ENCODE results near the gene FOXI1. TPM values are rescaled to one million over a fixed set of nuclear protein-coding genes. Genes with fewer than 3 reads are reported as not detected.

The FOXI1 gene
- total RNA-seq, result not detected
- polyA plus RNA-seq, result not detected
- long read RNA-seq, donor 1, result 0 reads
- long read RNA-seq, donor 2, result 0 reads
- long read RNA-seq, donor 3, result 0 reads

DNA sequence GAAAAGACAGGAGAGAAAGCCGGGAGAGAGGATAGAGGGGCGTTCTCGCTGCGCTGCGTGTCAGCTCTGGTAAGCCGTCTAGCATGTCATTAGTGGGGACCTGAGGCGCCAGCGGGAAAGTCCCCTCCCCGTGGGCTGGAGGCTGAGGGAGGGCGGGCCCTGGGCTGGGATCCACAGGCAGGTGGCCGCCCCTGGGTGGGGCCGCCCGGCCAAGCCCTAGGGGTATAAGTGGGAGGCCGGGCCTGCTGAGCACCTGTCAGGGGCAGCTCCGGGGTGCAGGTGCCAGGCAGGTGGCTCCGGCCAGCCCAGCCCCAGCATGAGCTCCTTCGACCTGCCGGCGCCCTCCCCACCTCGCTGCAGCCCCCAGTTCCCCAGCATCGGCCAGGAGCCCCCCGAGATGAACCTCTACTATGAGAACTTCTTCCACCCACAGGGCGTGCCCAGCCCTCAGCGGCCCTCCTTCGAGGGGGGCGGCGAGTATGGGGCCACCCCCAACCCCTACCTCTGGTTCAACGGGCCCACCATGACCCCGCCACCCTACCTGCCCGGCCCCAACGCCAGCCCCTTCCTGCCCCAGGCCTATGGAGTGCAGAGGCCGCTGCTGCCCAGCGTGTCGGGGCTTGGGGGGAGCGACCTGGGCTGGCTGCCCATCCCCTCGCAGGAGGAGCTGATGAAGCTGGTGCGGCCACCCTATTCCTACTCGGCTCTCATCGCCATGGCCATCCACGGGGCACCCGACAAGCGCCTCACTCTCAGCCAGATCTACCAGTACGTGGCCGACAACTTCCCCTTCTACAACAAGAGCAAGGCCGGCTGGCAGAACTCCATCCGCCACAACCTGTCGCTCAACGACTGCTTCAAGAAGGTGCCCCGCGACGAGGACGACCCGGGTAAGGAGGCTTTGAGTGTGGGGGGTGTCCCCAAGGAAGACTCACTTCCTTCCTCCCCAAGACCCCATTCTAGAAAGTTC is at the start of gene FOXI1:
Gene FOXI1 (plus strand): TSS at position 256 of the 970 bp plus-strand sequence. CDS start 61 bp downstream, at position 317.
- Histone ChIP-seq H3K36me3 (no peaks in the 10 kb centered on the region), H3K4me1 (no peaks in the 10 kb centered on the region), H3K27me3 (no peaks in the 10 kb centered on the region), H3K27ac (no peak within 1 kb of the TSS), H3K9me3 (no peaks in the 10 kb centered on the region), H3K4me3 (no peak within 1 kb of the TSS)
- TF ChIP-seq CTCF (IDR thresholded peaks at IDR 0.05) (no peak), POLR2A (IDR thresholded peaks at IDR 0.05) (no peak)
- WGBS, 4 donors, result 86 to 89% (median 87%) methylated on average over 23 to 53 of the region's 53 CpGs
- intact Hi-C loops (cut with DNase I), result loop anchor here in 4 of 10 donors (10.0 kb wide), 4 partner anchors 109 to 529 kb away; no protein-coding TSS in a partner anchor
- ATAC-seq, result no peak
- DNase-seq, result no peak

- Histone ChIP-seq H3K27ac (no peak overlapping the region), H3K4me1 (no peaks in the 10 kb centered on the region), H3K9me3 (peaks cover 0 to 16% (median 0%) of the 10 kb centered on the region in 12 donors), H3K36me3 (peaks cover 0 to 89% (median 0%) of the 10 kb centered on the region in 9 donors), H3K4me3 (no peak overlapping the region), H3K27me3 (no peaks in the 10 kb centered on the region)
- no peak for DNase-seq
- TF ChIP-seq CTCF (IDR thresholded peaks at IDR 0.05), result no peak
- no peak for TF ChIP-seq POLR2A (IDR thresholded peaks at IDR 0.05)
- intact Hi-C loops (cut with DNase I), result no loop called here
- 79 to 85% (median 84%) methylated on average over 11 of the region's 11 CpGs for WGBS, 4 donors
- ATAC-seq, result no peak
Measured at GRCh38 chr5:170056561-170057267, 49.0 kb upstream of the FOXI1 start.

DNA sequence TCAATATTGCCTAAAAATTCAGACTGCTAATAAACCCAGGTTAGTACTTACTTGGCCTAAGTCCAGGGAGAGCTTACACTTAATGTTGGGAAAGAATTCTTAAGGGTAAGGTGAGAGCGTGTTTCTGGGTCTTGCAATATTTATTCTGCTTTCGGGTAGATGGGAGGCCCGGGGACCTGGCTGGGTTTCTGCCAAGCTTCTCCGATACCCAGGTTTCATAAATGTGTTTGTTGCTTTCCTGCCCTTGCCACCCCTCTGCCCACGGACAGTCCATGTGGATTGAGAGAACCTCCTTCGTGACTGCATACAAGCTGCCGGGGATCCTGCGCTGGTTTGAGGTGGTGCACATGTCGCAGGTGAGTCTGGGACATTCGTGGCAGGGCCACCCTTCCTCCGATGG is 48.4 kb upstream of the FOXI1 start:
- Histone ChIP-seq H3K27ac (no peak overlapping the region), H3K27me3 (no peaks in the 10 kb centered on the region), H3K4me1 (no peaks in the 10 kb centered on the region), H3K36me3 (peaks cover 0 to 84% (median 0%) of the 10 kb centered on the region in 9 donors), H3K4me3 (no peak overlapping the region), H3K9me3 (peaks cover 0 to 16% (median 0%) of the 10 kb centered on the region in 12 donors)
- intact Hi-C loops (cut with DNase I), result no loop called here
- TF ChIP-seq POLR2A (IDR thresholded peaks at IDR 0.05), result no peak
- no peak for TF ChIP-seq CTCF (IDR thresholded peaks at IDR 0.05)
- no peak for ATAC-seq
- DNase-seq, result no peak
- 88 to 95% (median 92%) methylated on average over 11 of the region's 11 CpGs for WGBS, 4 donors

GRCh38 chr5:170059221-170059620 is 46.5 kb upstream of the FOXI1 start:
- H3K4me3 ChIP-seq, result no peak overlapping the region
- H3K27me3 ChIP-seq, result no peaks in the 10 kb centered on the region
- DNase-seq, result no peak
- no peaks in the 10 kb centered on the region for H3K4me1 ChIP-seq
- H3K27ac ChIP-seq, result no peak overlapping the region
- TF ChIP-seq POLR2A (IDR thresholded peaks at IDR 0.05) (no peak), CTCF (IDR thresholded peaks at IDR 0.05) (no peak)
- WGBS, 4 donors, result 36 to 100% (median 75%) methylated on average over 1 of the region's 1 CpG
- peaks cover 0 to 80% (median 0%) of the 10 kb centered on the region in 9 donors for H3K36me3 ChIP-seq
- intact Hi-C loops (cut with DNase I), result no loop called here
- ATAC-seq, result no peak
- H3K9me3 ChIP-seq, result peaks cover 0 to 16% (median 0%) of the 10 kb centered on the region in 12 donors

All from heart left ventricle (tissue), 16 donors.